HG03457 (cell line): Measurements from ENCODE around the gene CEP19.

ENCODE experiments used
- ATAC-seq: cut with Tn5 transposase; IDR thresholded peaks from one replicate; pipeline ENCODE4 v1.9.1; 2021; ENCODE audit warnings: moderate number of reproducible peaks; ENCODE audit not compliant: unreplicated experiment

The CEP19 gene

DNA sequence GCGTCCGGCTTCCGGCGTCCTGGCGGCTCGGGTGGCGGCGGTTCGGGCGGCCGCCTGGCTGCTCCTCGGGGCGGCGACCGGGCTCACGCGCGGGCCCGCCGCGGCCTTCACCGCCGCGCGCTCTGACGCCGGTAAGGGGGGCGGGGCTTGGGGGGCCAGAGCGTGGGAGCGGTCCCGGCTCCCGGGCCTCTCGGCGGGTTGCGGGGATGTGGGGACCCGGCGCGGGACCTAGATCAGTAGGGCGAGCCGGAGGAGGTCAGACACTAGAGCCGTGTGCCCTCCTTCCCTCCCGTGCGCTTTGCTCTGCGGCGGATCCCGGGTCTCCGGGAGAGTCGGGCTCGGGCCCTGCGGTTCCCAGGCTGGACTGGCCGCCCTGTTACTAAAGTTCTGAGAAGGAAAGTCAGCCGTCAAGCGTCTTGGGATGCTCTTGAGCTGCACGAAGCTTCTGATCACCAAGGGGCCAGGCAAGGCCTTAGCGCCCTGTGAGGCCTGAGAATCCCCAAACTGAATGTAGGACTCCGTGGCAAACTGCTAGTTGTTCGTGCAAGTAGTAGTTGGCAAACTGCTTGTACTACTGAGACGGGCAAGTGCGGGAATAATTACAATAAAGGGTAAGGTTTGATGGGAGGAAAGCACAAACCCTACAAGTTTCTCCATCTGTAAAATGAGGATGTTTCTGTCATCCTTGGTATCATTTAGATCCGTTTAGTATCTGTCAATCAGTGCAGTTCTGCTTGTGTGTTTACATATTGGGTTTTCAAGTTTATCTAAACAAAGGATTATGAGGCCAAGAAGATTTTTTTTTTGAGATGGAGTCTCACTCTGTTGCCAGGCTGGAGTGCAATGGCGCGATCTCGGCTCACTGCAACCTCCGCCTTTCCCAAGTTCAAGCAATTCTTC lies 714 bp upstream of the CEP19 start:
- peak; percentile 43 for ATAC-seq

DNA sequence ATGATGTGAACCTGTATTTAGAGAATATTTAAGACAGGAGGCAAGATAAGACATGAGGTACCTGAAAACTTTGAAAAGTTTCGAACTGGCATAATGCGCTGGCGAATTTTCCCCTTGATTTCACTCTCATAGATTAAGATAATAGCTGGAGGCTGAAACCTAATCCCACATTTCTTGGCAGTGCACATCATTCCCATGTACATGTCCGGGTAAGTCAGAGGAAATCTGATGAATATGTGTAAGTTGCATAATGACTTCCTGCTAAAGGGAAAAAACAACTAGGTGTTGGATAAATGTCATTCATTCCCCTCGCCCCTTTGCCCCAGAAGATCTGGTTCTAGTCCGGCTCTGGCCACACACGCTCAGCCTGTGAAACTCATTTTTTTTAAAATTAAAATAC lies 3.6 kb downstream of the CEP19 start:
- no peak for ATAC-seq

DNA sequence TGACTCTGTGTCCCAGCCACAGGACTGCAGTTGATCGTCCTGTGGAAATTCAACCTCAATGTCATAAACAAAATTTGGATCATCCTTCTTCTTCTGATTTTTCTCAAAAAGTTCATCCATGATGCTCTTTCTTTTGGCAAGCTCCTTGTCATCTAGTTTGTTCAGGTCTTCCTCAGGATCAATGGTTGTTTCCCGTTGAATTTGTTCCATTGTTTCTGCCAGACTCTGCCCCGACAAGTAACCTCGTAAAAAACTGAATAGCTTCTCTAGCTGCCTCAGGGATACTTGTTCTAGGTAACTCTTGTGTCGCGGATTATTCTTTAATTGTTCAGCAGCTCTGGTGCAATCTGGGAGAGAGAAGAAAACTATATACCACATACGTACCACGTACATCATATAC lies 4.5 kb downstream of the CEP19 start:
- no peak for ATAC-seq

DNA sequence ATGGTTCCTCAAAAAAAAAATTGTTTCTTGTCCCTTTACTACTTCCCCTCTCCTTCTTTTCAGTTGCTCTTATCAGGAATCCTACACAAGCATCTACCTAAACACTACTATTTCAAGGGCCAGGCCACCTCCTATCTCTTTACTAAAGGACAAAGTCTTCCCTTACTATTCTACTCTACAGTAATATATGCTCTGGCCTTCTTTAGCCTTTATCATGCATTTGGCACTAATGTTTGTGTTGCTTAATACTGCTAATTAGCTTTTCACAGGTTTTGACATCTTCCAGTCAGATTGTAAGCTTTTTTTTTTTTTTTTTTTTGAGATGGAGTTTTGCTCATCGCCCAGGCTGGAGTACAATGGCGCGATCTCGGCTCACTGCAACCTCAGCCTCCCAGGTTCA lies 5.3 kb downstream of the CEP19 start:
- ATAC-seq, result no peak

DNA sequence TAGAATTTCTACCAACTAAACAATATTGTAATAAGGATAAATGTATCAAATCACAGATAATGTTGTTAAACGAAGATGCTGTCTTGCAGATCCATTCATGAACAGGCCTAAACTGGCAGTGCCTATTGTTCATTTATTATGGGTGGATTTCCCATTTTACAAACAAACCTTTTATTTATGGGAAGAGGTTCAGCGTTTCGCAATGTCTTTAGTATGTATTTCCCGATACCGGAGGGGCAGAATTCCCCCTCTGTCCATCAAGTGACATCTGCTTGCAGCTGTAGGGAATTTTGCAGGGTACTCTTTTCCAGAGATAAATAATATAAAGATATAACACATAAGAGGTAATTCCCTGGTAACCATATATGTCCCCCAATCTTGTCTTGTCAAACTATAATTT lies 5.7 kb downstream of the CEP19 start:
- no peak for ATAC-seq

DNA sequence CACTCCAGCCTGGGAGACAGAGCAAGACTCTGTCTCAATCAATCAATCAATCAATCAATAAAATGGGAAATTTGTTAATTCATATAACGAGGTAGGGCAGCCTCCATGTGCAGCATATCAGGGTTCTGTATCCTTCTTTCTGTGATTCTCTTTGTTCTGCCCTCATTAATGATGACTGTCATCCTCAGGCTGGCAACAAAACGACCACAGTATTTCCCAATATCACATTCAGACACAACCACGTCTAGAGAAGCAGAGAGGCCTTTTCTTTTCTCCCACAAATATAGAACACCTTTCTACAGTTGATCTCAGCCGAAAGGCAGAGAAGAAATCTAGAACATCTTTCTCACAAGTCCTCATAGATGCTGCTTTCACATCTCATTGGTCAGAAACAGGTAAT lies 11.2 kb downstream of the CEP19 start:
- no peak for ATAC-seq

DNA sequence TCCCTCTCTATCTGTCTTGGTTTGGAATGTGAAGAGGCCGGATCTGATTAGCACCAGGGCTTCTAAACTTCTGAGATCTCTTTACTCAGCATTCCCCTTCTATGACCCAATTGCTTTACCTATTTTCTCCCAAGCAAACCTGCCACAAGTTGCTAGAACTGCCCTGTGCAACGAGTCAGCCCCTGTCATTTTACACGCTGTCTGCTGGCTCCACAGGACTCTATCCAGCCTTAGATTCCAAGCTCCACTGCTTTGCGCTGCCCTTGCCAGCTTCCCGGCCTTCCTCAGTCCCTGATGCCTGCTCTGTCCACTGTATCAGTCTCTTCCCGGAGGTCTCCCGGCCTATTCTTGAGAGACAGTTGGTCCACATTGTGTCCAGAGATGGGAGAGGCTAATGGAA lies 12.3 kb downstream of the CEP19 start:
- no peak for ATAC-seq

DNA sequence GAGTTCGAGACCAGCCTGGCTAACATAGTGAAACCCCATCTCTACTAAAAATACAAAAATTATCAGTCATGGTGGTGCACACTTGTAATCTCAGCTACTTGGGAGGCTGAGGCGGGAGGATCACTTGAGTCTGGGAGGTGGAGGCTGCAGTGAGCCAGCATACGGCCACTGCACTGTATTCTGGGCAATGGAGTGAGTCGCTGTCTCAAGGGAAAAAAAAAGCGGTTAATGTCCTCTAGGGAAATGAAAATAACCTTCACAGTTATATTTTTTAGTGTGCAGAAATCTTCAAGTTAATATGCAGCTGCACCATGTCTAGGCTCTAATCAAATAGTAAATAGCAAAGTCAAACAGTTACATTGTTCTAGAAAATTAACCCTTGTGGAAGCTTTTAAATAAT lies 14.8 kb downstream of the CEP19 start:
- ATAC-seq, result no peak

DNA sequence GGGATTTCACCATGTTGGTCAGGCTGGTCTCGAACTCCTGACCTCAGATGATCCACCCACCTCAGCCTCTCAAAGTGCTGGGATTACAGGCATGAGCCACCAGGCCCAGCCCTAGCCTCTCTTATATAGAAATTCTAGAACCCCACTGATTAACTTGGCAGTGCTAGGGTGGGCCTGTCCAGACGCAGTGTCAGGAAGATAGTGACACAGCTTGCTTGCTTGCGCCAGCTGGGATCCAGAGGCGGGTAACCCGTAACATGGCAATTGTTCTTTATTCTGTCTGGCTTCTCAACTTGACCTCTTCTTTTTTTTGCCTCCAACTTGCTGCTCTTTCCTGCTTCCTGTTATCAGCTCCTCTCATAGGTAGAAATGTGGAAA lies 16.2 kb downstream of the CEP19 start:
- no peak for ATAC-seq

DNA sequence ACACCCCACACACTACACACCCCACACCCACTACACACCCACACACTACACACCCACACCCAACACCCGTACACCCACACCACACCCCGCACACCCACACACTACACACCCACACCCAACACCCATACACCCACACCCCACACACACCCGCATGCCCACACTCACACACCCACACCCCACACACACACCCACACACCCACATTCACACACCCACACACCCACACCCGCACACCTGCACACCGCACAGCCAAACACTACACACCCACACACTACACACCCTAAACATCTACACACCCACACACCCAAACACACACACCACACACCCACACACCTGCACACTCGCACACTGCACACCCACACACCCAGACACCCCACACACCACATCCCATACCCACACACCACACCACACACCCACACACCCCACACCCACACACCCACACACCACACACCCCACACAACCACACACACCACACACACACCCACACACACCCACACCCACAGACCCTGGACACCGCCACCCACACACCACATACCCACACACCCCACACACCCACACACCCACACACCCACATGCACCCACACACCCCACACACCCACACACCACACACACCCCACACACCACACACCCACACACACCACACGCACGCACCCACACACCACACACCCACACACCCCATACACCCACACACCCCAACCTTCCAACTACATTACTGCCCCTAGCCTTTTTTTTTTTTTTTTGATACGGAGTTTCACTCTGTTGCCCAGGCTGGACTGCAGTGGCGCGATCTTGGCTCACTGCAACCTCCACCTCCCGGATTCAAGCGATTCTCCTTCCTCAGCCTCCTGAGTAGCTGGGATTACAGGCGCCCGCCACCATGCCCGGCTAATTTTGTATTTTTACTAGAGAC lies 16.9 kb downstream of the CEP19 start:
- no peak for ATAC-seq

DNA sequence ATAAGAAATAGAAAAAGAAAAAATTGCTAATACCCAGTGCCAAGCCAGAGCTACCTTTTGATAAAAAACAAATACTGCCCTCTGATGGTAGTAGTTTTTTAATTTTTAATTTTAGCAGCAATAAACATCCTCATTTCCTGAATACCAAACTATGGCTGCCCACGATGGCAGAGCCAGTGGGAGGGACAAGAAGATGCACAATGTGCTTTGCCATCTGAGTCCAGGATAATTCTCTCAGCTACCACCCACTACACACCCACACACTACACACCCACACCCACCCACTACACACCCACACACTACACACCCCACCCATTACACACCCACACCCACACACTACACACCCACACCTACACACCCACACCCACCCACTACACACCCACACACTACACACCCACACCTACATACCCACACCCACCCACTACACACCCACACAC lies 17.8 kb downstream of the CEP19 start:
- no peak for ATAC-seq

DNA sequence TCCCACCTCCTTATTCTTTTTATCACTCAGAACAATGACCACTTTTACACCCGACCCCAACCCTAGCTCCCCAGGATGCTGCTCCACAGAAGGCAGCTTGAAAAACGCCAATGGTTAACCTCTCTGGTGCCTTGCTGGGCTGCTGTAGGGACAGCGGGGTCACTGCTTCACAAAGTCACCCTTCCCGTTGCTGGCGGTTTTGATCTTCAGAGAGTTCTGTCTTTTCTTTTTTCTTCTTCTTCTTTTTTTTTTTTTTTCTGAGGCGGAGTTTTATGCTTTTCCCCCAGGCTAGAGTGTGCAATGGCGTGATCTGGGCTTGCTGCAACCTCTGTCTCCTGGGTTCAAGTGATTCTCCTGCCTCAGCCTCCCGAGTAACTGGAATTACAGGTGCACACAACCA lies 20.7 kb downstream of the CEP19 start:
- ATAC-seq, result no peak

DNA sequence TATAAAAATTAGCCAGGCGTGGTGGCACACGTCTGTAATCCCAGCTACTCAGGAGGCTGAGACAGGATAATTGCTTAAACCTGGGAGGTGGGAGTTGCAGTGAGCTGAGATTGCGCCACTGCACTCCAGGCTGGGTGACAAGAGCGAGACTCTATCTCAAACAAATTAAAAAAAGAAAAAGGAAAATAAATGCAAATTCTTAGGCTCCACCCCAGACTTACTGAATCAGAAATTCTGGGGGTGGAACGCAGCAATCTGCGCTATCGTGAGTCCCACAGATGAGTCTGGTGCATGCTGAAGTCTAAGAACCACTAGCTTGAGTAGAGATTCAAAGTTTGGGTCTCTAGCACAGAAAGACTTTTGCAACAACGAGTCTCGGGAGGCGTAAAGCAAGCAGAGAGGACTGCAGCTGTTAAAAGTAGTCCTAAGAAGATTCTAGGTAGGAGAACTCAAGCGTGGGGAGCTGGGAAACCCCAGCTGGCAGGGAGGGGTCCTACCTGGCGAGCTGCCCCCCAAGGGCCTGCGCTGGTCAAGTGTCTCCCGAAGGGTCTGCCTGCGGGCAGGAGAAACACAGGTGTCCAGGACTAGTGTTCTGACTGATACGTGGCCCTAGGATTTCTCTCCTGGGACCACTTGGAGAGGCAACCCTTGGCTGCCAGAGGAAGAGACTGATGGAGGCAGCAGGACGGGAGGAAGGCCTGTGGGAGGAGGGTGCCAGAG lies 21.9 kb downstream of the CEP19 start:
- ATAC-seq, result no peak

DNA sequence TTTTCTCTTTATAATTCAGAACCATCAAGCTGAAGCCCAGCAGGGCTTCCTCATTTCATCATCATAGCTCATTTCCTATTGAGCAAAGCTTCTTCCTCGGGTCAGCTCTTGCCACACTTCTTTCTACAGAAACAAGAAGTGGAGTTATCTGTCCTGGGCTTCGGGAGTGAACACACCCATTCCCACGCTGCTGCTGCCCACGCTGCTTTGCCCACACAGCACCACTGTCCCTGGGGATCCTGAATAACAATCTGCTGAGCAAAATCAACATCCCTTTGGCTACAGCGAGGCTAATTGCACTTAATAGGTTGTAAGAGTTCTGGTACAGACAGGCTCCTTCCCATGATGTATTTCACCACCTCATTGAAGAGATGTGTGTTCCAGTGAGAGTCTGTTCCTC lies 23.7 kb downstream of the CEP19 start:
- no peak for ATAC-seq

DNA sequence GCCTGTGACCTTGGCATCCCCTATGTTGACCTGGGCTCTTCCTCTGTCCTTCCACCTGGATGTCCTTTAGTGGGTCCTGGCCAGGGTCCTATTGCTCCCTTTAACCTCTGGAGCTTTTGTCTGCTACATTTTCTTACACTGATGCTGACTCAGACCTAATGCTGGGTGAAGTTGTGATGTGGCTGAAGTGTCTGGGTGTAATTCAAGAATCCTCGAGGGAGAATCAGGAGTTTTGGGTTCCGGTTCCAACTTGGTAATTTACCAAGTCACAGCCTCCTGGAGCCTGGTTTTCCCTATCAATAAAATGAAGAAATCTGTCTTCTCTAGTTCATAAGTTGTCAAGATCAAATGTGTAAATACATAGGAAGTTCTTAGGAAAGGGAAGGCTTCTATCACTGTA lies 25.6 kb downstream of the CEP19 start:
- ATAC-seq, result no peak

DNA sequence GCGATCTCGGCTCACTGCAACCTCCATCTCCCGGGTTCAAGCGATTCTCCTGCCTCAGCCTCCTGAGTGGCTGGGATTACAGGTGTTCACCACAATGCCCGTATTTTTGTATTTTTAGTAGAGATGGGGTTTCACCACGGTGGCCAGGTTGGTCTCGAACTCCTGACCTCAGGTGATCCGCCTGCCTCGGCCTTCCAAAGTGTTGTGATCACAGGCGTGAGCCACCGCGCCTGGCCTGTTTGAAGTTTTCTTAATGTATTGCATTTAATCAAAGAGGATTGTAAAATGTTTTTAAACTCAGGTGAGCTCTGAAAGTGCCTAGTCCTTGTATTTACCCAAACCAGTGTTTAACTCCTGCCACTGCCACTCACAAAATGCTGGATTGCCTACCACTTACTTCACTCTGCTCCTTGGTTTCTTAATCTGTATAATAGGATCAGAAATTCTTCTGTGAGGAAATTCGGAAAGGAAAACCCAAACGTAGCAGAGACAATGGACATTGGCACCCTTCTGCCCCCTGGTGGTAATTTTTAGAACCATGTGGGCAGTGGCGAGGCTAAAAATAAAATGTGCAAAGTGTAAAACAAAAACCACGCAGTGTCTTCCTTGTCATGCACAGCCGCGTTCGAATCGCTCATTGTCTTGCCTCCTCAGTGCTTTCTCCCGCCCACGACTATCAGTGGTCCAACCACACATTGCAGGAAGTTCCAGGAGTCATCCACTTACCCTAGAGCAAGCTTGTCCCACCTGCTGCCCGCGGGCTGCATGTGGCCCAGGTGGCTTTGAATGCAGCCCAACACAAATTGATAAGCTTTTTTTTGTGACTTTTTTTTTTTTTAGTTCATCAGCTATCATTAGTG lies 27.3 kb downstream of the CEP19 start:
- ATAC-seq, result peak; percentile 70

DNA sequence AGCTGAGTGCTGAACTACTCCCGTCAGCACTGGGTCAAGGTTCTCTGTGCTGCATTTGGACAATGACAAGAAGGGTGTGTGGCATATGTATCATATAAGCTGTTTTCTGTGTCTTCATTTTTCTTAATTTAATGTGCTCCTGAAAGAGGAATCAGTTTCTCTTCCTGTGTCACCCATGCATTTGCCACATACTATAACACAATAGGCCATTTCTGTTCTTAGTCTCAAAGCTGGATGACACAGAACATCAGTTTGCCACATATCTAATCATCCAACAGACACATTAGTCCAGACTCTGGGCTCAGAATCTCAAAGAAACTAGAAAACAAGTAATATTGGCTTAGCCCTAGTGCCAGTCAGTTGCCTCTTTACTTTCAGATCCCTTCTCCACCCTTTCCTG lies 34.1 kb downstream of the CEP19 start:
- ATAC-seq, result no peak

DNA sequence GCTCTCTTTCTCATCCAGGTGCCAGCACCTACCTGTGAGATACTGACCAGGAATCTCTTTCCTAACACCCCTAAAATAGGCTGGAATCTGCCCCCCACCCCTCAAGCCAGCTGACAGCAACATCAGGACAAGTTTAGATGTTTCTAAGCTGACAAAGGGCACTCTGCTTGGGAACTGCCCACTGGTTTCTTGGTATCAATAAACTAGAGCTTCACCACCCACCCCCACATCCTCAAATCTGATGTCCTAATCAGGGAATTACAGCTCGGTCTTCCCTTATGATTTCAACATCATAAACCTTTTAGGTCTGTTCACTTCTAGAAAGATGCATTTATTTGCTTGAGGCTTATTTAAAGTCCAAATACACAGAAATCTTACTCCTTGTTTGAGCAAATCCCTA lies 34.7 kb downstream of the CEP19 start:
- no peak for ATAC-seq

DNA sequence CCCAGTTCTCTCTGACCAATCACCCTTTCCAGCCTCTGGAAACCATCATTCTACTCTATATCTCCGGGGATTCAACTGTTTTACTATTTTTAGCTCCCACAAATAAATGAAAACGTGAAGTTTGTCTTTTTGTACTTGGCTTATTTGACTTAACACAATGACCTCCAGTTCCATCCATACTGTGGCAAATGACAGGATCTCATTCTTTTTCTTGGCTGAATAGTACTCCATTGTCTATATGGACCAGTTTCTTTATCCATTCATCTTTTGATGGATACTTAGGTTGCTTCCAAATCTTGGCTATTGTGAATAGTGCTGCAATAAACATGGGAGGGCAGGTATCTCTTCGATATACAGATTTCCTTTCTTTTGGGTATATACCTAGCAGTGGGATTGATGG lies 38.4 kb downstream of the CEP19 start:
- no peak for ATAC-seq

DNA sequence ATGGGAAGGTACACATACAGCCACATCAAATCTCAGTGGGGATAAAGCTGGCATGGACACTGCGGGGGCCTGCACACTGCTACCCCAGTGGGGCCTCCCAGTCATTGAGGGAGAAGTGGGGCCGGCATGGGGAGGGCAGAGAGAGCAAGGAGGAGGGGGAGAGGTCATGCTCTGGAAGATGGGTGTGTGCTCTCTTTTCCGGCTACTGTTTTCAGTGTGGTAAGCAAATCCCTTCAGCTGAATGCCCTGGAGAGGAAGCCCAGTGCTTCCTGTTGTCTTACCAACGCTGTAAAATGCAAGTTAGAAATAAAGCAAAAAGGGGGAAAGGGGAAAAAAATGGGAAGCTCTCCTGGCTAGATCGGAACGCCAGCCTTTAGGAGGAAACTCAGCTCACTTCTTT lies 41.7 kb downstream of the CEP19 start:
- no peak for ATAC-seq
